ENCODE results near the gene LMO2. TPM values are rescaled to one million over a fixed set of nuclear protein-coding genes. Genes with fewer than 3 reads are reported as not detected.
A peak's percentile ranks its signal among the peaks of the same experiment; 100 is the strongest.
"Not testable (repeated sequence)": the region's sequence is repeated elsewhere in the genome, so short reads cannot be mapped to it uniquely, and the experiment has no call there.

Gene LMO2
- not detected in 2 replicates for total RNA-seq

DNA sequence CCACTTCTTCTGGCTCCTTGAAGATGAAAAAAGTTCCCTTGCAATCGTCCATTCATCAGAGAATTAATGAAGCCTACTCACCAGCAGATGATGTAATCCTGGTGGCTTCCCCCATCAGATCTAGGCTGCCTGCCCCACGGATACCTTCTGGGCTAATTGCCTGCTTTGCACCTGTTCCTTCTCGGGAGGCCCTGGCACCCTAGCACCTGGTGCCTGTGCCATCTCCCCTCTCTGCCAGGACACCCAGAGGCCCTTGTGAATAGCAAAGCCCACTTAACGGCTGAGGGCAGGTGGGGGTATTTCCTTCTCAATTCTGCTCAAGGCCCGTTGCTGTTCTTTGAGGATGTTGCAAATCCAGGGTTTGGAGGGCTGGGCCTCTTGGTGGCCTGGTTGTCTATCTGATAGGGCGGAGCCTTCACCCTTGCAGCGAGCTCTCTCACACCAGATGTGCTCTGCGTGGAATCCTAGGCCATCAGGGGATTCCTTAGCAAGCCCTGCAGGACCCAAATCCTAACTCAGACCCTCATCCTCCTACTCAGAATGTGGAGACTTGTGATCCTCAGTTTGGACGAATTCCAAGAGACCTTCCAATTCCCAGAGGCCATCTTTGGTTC is at the start of gene LMO2:
Gene LMO2 (minus strand): TSS at position 363 of the 614 bp plus-strand sequence. CDS start 22,360 bp downstream, outside the sequence.
- Mint-ChIP-seq H3K27me3 (peaks cover 74% of the 10 kb centered on the region), H3K36me3 (ENCODE audit: low read depth) (no peaks in the 10 kb centered on the region), H3K27ac (no peak within 1 kb of the TSS), H3K4me3 (peak within 1 kb of the TSS; percentile 66), H3K4me1 (peaks cover 15% of the 10 kb centered on the region), H3K9me3 (no peaks in the 10 kb centered on the region)
- DNase-seq = no peak
- intact Hi-C loops (cut with micrococcal nuclease) = loop anchor here (5.0 to 10.0 kb wide), 2 partner anchors 160 to 353 kb away; no protein-coding TSS in a partner anchor

DNA sequence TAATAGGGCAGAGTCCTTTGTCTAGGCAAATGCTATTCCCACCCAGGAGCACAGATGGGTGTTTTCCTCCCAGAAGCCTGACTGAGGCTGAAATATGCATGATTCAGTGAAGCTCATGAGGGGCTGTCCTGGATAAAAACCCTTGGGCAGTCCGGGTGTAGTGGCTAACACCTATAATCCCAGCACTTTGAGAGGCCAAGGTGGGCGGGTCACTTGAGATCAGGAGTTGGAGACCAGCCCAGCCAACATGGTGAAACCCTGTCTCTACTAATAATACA is 48.6 kb upstream of the LMO2 start:
- intact Hi-C loops (cut with micrococcal nuclease) = no loop called here
- H3K9me3 Mint-ChIP-seq = no peaks in the 10 kb centered on the region
- DNase-seq = no peak
- no peak overlapping the region for H3K27ac Mint-ChIP-seq
- H3K27me3 Mint-ChIP-seq = no peaks in the 10 kb centered on the region
- no peaks in the 10 kb centered on the region for H3K4me1 Mint-ChIP-seq
- H3K36me3 Mint-ChIP-seq (ENCODE audit: low read depth) = no peaks in the 10 kb centered on the region
- H3K4me3 Mint-ChIP-seq = no peak overlapping the region

DNA sequence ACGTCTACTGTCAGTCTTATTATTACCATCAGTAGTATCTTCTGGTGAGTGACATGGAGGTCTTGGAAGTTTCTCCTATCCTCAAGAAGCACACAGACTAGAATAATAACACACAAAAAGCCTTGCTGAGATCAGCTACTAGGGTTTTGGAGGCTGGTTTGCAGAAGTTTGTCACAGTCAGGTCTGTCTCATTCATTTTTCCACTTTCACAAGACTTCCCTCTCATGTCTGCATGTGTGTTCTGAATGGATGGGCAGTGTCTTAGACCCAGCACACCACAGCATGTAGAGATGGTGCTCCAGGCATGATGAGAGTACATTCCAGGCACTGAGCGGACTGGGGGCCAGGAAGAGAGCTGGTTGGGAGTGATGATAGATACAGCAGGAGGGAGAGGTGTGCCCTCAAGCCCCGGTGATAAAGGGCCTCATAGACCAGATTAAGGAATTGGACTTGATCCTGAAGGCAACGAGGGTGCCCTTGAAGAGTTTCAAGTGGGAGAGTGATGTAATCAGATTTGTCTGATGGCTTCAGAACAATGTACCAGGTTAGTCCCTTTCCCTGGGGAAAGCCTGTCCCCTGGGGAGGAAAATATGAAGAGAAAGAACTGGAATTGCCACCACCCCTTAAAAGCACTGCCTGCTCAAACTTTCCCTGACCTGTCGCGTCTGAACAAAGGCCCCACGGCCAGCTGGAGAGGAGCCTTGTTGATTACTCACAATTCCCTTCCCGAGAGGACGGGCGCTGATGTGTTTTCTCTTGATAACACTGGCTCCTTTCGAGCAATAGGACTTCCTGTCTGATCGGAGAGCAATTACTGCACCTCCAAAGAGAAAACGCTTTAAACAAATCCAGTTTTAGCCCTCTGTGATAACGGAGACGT is 45.1 kb upstream of the LMO2 start:
- Mint-ChIP-seq H3K4me1 (no peaks in the 10 kb centered on the region), H3K4me3 (no peak overlapping the region), H3K36me3 (ENCODE audit: low read depth) (peaks cover 2% of the 10 kb centered on the region), H3K27ac (no peak overlapping the region), H3K9me3 (peaks cover 10% of the 10 kb centered on the region), H3K27me3 (peaks cover 2% of the 10 kb centered on the region)
- DNase-seq = no peak
- intact Hi-C loops (cut with micrococcal nuclease) = no loop called here

DNA sequence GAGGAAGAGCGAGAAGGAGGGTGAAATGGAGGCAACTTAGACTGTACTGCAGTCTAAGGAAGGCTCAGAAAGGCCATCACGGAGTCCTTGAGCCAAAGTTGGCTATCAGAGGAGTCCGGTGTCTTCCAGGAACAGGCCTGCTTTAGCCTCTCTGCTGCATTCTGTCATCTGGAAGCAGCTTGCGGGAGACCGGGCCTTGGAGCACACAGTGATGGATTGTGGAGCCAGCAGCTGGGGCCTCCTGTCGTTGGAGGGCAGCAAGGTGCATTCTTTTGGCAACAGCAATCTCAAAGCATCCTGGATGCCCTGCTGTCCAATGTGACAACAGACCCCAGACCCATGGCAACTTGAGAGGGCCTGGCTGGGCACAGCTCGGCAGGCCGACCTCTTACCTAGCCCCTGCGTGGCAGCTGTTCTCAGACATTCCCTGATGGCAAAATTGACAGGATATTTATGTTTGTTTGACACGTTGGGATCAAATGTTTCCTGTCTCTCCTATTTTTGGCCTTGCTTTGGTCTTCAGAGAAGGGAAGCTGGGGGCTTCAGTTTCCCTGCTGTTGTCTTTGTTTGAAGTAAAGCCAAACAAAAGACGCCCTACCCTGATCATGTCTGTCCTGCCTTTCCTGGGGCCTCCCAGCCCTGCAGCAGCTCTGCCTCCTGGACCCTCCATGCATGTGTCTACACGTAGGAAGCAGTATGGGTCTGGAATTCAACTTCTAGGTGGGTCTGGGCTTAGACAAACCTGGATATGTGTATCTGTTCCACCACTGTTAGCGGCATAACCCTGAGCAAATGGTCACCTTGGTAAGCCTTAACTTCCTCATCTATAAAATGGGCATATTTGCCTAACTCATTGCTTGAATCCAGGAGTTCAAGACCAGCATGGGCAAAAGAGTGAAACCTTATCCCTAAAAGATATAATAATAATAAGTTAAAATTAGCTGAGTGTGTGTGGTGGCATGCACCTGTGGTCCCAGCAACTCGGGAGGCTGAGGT is 43.9 kb upstream of the LMO2 start:
- Mint-ChIP-seq H3K27me3 (peaks cover 7% of the 10 kb centered on the region), H3K9me3 (peaks cover 12% of the 10 kb centered on the region), H3K4me3 (no peak overlapping the region), H3K27ac (no peak overlapping the region), H3K4me1 (no peaks in the 10 kb centered on the region), H3K36me3 (ENCODE audit: low read depth) (peaks cover 2% of the 10 kb centered on the region)
- intact Hi-C loops (cut with micrococcal nuclease) = no loop called here
- DNase-seq = no peak

DNA sequence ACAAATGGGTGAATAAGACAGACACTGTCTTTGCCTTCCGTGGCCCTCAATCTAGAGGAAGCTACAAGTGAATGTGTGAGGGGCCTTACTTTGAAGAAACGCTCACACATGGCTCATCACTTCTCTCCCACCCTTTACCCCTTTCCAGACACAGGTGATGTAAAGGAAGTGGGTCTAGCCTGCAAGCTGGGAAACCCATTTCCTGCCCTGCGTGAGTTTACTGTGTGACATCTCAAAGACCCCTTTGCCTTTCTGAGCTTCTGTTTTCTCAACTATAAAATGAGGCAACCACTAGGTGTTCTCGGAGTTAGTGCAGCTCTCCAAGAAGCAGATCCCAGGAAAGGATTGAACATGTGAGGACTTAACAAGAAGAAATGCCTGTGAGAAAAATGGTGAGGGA is 43.1 kb upstream of the LMO2 start:
- H3K4me3 Mint-ChIP-seq = no peak overlapping the region
- H3K36me3 Mint-ChIP-seq (ENCODE audit: low read depth) = peaks cover 2% of the 10 kb centered on the region
- H3K27me3 Mint-ChIP-seq = peaks cover 9% of the 10 kb centered on the region
- intact Hi-C loops (cut with micrococcal nuclease) = no loop called here
- H3K4me1 Mint-ChIP-seq = peaks cover 2% of the 10 kb centered on the region
- peaks cover 12% of the 10 kb centered on the region for H3K9me3 Mint-ChIP-seq
- no peak overlapping the region for H3K27ac Mint-ChIP-seq
- no peak for DNase-seq

DNA sequence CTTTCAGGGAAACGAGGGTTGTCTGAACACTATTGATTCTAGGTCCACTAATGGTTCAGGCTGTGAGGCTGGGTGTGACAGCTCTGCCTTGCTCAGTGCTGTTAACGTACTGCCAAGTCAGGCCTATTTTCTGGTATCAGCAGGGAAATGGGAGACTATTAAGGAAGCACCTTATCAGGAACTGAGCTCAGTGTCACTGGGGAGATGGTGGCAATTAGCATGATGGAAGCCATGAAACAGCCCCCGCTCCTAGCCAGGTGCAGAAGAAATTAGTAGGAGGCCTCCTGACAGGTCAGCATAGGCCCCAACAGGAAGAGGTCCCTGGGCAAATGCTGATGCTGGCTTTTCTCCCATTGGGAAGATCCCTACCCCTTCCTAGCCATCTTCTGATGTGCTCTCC is 42.6 kb upstream of the LMO2 start:
- Mint-ChIP-seq H3K4me3 (no peak overlapping the region), H3K27ac (no peak overlapping the region), H3K9me3 (peaks cover 12% of the 10 kb centered on the region), H3K27me3 (peaks cover 10% of the 10 kb centered on the region), H3K4me1 (peaks cover 2% of the 10 kb centered on the region), H3K36me3 (ENCODE audit: low read depth) (peaks cover 2% of the 10 kb centered on the region)
- intact Hi-C loops (cut with micrococcal nuclease) = no loop called here
- no peak for DNase-seq

DNA sequence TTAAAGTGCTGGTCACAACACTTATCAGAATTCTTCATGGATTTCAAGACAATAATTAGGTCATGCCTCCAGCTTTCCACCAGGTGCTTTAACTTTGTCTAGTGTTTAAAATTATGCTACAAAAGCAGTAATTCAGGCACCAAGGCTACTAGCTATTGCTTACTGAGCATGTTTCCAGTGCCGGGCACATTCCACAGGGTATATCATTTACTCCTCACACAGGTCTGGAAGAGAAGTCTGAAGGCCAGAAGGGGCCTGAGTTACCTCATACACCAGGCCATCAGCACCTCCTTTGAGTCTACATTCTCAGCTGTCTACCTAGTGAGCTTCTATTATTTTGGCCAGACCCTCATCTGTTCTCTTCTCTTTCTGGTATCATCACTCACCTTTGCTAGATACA is 41.7 kb upstream of the LMO2 start:
- Mint-ChIP-seq H3K27ac (no peak overlapping the region), H3K4me1 (peaks cover 2% of the 10 kb centered on the region), H3K9me3 (peaks cover 12% of the 10 kb centered on the region), H3K4me3 (no peak overlapping the region), H3K36me3 (ENCODE audit: low read depth) (peaks cover 2% of the 10 kb centered on the region), H3K27me3 (peaks cover 10% of the 10 kb centered on the region)
- DNase-seq = no peak
- intact Hi-C loops (cut with micrococcal nuclease) = no loop called here

DNA sequence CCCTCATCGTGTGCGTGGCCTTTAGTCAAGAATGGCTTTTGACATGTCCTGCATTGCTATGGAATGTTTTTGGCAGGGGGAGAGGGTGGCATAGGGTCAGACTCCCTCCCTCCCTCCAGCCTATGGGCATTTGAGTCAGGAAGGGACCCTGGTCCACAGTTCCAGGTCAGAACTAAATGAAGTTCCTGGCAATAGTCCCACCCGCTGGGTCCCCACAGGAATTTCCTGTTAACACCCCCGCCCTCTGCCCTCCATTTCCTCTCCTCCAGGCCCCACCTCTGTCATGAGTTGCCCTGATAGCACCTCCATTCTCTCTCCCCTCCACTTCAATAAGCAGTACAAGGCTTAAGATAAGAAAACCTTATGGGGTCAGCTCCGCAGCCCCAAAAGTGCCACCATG is 40.8 kb upstream of the LMO2 start:
- H3K9me3 Mint-ChIP-seq = peaks cover 12% of the 10 kb centered on the region
- H3K27me3 Mint-ChIP-seq = peaks cover 11% of the 10 kb centered on the region
- no peak overlapping the region for H3K4me3 Mint-ChIP-seq
- H3K27ac Mint-ChIP-seq = no peak overlapping the region
- intact Hi-C loops (cut with micrococcal nuclease) = no loop called here
- peaks cover 2% of the 10 kb centered on the region for H3K36me3 Mint-ChIP-seq (ENCODE audit: low read depth)
- DNase-seq = no peak
- H3K4me1 Mint-ChIP-seq = peaks cover 2% of the 10 kb centered on the region

DNA sequence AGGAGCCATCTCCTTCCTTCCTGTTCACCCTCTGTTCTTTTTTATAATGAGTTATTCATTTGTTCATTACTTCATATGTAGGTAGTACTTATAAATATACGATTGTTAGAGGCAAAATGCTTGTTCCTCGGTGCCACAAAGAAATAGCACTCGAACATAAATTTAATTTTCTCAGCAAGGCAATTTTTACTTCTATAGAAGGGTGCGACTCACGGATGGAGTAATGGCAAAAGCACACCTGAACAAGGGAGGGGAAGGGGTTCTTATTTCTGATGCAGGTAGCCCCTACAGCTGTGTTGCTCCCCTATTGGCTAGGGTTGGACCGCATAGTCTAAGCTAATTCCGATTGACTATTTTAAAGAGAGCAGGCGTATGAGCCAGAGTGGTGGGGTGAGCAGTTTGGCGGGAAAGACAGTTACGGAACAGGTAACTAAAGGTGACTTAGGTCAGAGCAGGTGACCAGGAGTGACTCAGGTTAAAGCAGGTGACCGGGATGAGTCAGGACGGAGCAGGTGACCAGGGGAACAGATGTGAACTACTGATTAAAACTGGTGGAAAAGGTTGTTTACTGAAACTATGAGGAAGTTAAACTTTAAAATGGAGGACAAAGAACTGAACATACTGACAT is 40.0 kb upstream of the LMO2 start:
- H3K4me1 Mint-ChIP-seq; DNase-seq; H3K36me3 Mint-ChIP-seq (ENCODE audit: low read depth); H3K4me3 Mint-ChIP-seq; H3K27ac Mint-ChIP-seq; intact Hi-C loops (cut with micrococcal nuclease): not testable (repeated sequence)
- Mint-ChIP-seq H3K9me3 (peaks cover 12% of the 10 kb centered on the region), H3K27me3 (peaks cover 11% of the 10 kb centered on the region)

DNA sequence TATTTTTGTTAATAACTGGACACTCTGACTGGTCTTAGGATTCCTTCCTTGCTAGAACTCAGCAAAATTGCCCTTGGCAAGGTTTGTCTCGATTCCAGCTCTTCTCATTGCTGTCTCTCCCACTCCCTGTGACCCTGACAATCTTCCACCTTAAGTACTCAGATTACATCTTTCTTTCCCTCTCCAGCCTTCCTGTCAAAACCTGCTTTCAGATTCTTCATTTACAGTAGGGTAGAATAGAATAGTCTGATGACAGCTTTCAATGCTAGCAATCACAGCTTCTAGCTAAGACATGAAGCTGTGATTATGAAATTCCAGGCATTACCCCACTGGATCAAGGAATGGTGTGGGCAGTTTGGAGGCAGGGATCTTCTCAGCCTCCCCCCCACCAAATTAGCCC is 39.2 kb upstream of the LMO2 start:
- intact Hi-C loops (cut with micrococcal nuclease) = no loop called here
- H3K27me3 Mint-ChIP-seq = peaks cover 11% of the 10 kb centered on the region
- H3K4me1 Mint-ChIP-seq = peaks cover 2% of the 10 kb centered on the region
- peaks cover 12% of the 10 kb centered on the region for H3K9me3 Mint-ChIP-seq
- no peak overlapping the region for H3K4me3 Mint-ChIP-seq
- no peak overlapping the region for H3K27ac Mint-ChIP-seq
- DNase-seq = no peak
- H3K36me3 Mint-ChIP-seq (ENCODE audit: low read depth) = peaks cover 2% of the 10 kb centered on the region

DNA sequence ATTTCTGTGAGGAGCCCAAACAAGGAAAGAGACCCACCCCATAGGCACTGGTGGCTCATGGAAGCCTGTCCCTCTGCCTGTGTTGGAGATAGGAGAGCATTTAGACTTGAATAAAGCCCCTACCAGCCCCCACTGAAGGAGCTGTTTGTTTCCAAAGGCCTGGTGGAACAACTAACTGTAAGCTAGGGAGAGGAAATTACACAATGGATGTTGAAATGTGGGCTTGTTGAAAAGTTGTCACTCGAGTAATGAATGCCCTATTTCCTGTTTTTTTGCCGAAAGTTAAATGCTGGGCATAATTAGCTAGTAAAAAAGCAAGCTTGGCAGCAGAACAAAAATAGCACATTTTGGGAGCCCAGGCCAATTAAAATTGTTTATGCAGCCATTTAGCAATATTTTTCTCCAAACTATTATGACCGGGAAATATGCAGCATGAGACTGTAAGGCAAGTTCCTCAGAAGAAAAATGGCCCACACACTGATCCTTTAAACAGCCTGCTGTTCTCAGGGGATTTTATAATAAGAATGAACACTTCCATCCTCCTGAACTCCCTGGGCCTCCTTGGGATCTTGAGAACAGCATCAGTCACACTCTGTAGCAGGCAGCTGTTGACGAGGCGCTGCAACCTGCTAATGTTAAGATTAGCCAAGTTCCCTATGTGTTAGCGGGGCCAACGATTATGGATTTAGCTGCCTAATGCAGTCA is 38.6 kb upstream of the LMO2 start:
- Mint-ChIP-seq H3K4me3 (no peak overlapping the region), H3K27me3 (peaks cover 11% of the 10 kb centered on the region), H3K4me1 (peaks cover 2% of the 10 kb centered on the region), H3K9me3 (peaks cover 12% of the 10 kb centered on the region), H3K36me3 (ENCODE audit: low read depth) (peaks cover 2% of the 10 kb centered on the region), H3K27ac (no peak overlapping the region)
- intact Hi-C loops (cut with micrococcal nuclease) = no loop called here
- no peak for DNase-seq

DNA sequence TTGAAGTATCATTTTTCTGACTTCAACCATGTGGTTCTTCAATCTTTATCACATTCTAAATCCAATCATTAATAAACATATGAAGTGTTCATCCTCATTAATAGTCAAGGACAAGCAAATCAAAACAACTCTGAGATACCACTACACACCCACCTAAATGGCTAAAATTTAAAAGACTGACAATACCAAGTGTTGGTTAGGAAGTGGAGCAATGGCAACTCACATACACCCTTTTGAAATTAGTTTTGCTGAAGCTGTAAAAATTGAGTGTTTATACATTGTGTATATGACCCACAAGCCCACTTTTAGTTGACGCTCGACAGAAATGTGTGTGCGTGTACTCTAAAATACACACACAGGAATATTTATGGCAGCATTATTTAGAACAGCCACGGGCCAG is 36.7 kb upstream of the LMO2 start:
- peaks cover 12% of the 10 kb centered on the region for H3K9me3 Mint-ChIP-seq
- intact Hi-C loops (cut with micrococcal nuclease) = no loop called here
- no peak overlapping the region for H3K4me3 Mint-ChIP-seq
- peaks cover 15% of the 10 kb centered on the region for H3K27me3 Mint-ChIP-seq
- peaks cover 2% of the 10 kb centered on the region for H3K36me3 Mint-ChIP-seq (ENCODE audit: low read depth)
- no peak for DNase-seq
- no peak overlapping the region for H3K27ac Mint-ChIP-seq
- H3K4me1 Mint-ChIP-seq = peaks cover 2% of the 10 kb centered on the region
